Transverse colon (tissue), 4 donors: ENCODE measurements around the gene HES4. TPM values are rescaled to one million over a fixed set of nuclear protein-coding genes. Genes with fewer than 3 reads are reported as not detected.

ENCODE experiments used
- DNase-seq: peaks from one replicate; pipeline ENCODE4 v3.0.0-alpha.2; 2019
- H3K27ac ChIP-seq, 4 donors: fragments of 200-600 bp; sonication (generic); 2 replicates each; pipeline ENCODE4 v1.5.1; 2016 to 2018; ENCODE audit warnings: inconsistent platforms in 4 of 4
- H3K27me3 ChIP-seq: fragments of 200-600 bp; sonication (generic); 2 replicates; pipeline ENCODE4 v1.5.1; 2017; ENCODE audit warnings: inconsistent platforms
- H3K36me3 ChIP-seq, 4 donors: fragments of 200-600 bp; sonication (generic); 2 replicates each; pipeline ENCODE4 v1.5.1; 2017 to 2019; ENCODE audit warnings: inconsistent platforms in 4 of 4
- H3K4me1 ChIP-seq, 4 donors: fragments of 200-600 bp; sonication (generic); 2 replicates each; pipeline ENCODE4 v1.5.1; 2017 to 2020; ENCODE audit warnings: inconsistent platforms in 4 of 4
- H3K4me3 ChIP-seq, 4 donors: fragments of 200-600 bp; sonication (generic); 1 replicate in 1 of 4; 2 replicates in 3 of 4; pipeline versions ENCODE4 v1.5.1 to v1.6.1; 2017 to 2019; ENCODE audit warnings: inconsistent platforms in 4 of 4
- H3K9me3 ChIP-seq, 2 donors: fragments of 200-600 bp; sonication (generic); 2 replicates each; pipeline ENCODE4 v1.5.1; 2017 to 2019; ENCODE audit warnings: inconsistent platforms in 2 of 2
- CTCF ChIP-seq, 5 experiments: fragments of 200-600 bp in 3 of 5; fragments of 450-650 bp in 2 of 5; sonication (generic) in 3 of 5; IDR thresholded peaks; 1 replicate in 2 of 5; 2 replicates in 3 of 5; pipeline ENCODE4 v1.5.1; 2016 to 2017; ENCODE audit warnings: antibody characterized with exemption in 5 of 5, inconsistent platforms in 3 of 5, mild to moderate bottlenecking in 2 of 5, moderate library complexity in 1 of 5
- EP300 ChIP-seq: sonication (generic); formaldehyde crosslinking; IDR thresholded peaks from one replicate; pipeline ENCODE4 v1.6.1; 2017; ENCODE audit warnings: antibody characterized with exemption, low read depth
- POLR2A ChIP-seq: fragments of 450-650 bp; IDR thresholded peaks from one replicate; pipeline ENCODE4 v1.6.1; 2016; ENCODE audit warnings: antibody characterized with exemption, mild to moderate bottlenecking, moderate library complexity
- POLR2AphosphoS5 ChIP-seq, 3 donors: sonication (generic); formaldehyde crosslinking; IDR thresholded peaks; one replicate each; pipeline ENCODE4 v1.6.1; 2016; ENCODE audit warnings: antibody characterized with exemption in 3 of 3
- WGBS, 2 donors: methylation state at CpG; one replicate each; pipeline ENCODE4 v1.1.5; 2018; ENCODE audit warnings: low coverage in 1 of 2; 5-methylcytosine and 5-hydroxymethylcytosine counted together
- in situ Hi-C, 4 donors: fragments of 200-750 bp; cut with MboI; loops; one replicate each; pipeline versions ENCODE4 v1.15.0 to v1.15.1; 2017; ENCODE audit warnings: low sequenced_read_pairs in 3 of 4, low pct_ligation_motif_present in 1 of 4, low pct_unique_long_range_greater_than_20kb in 1 of 4
- intact Hi-C: fragments of 100-400 bp; cut with DNase I; formaldehyde crosslinking; loops from one replicate; pipeline ENCODE4 v1.15.1; 2023; ENCODE audit warnings: low total_unique reads
- small RNA-seq, 4 donors: library from RNA; depleted of rRNA; stranded (forward); fragments of <200 nt; gene quantifications; one replicate each; pipeline ENCODE3, GENCODE V24; 2016
- total RNA-seq, 4 donors: library from RNA; depleted of rRNA; stranded (reverse); fragments of >200 nt; gene quantifications; one replicate each; pipeline ENCODE4 v1.1.0, GENCODE V29; 2016

The HES4 gene
- total RNA-seq, 4 donors from 2014 or later, result 10.8 to 140 (median 15.7) TPM

- in situ Hi-C loops (no loop called here), intact Hi-C loops (no loop called here)
- Histone ChIP-seq H3K27ac (no peak overlapping the region), H3K4me1 (no peaks in the 10 kb centered on the region), H3K9me3 (no peaks in the 10 kb centered on the region), H3K36me3 (peaks cover 0 to 46% (median 16%) of the 10 kb centered on the region in 4 donors), H3K27me3 (no peaks in the 10 kb centered on the region), H3K4me3 (no peak overlapping the region)
- no peak for TF ChIP-seq CTCF (IDR thresholded peaks at IDR 0.05)
- no peak for TF ChIP-seq POLR2AphosphoS5 (IDR thresholded peaks at IDR 0.05)
- no peak for TF ChIP-seq POLR2A
- no peak for TF ChIP-seq EP300
- no peak for DNase-seq
- 89 to 90% methylated on average over 3 to 23 of the region's 23 CpGs for WGBS, 2 donors
Measured at GRCh38 chr1:950881-951280, 49.0 kb downstream of the HES4 start.

DNA sequence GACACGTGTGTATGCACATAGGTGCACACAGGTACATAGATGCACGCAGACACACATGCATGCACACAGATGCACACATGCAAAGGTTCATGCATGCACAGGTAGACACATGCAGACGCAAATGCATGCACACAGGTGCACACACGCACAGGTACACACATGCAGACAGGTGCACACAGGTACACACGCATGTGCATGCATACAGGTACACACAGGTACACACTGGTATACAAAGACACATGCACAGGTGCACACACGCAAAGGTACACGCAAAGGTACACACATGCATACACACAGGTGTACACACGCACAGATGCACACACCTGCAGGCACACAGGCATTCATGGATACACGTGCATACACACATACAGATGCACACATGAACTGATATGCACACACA is 49.6 kb downstream of the HES4 start:
- WGBS, 2 donors, result 93 to 100% methylated on average over 7 to 9 of the region's 9 CpGs
- intact Hi-C loops, result no loop called here
- Histone ChIP-seq H3K4me1 (no peaks in the 10 kb centered on the region), H3K4me3 (no peak overlapping the region), H3K27ac (no peak overlapping the region), H3K9me3 (no peaks in the 10 kb centered on the region), H3K27me3 (no peaks in the 10 kb centered on the region), H3K36me3 (peaks cover 0 to 41% (median 15%) of the 10 kb centered on the region in 4 donors)
- in situ Hi-C loops, result no loop called here
- DNase-seq, result no peak
- TF ChIP-seq POLR2AphosphoS5 (IDR thresholded peaks at IDR 0.05) (no peak), CTCF (IDR thresholded peaks at IDR 0.05) (no peak), EP300 (no peak), POLR2A (no peak)

Small RNAs within 50 kb of the gene (small RNA-seq; reads per million reads assigned to genes)
- 0 reads per million in 4 donors for gene AL645608.3

Other genes with a start within 250 kb of the HES4 start
- 10 to 100 TPM in 1 of 4 donors, 1 to 10 TPM in 2, not detected in 1; 2.2 to 26.9 (median 3.0) TPM for gene SAMD11, start 76.2 kb downstream of the HES4 start, total RNA-seq
- 10 to 100 TPM; 17.6 to 50.4 (median 31.6) TPM for gene NOC2L, start 40.8 kb downstream of the HES4 start, total RNA-seq
- 10 to 100 TPM; 10.8 to 26.1 (median 11.4) TPM for gene KLHL17, start 39.5 kb downstream of the HES4 start, total RNA-seq
- gene PLEKHN1, start 33.6 kb downstream of the HES4 start, total RNA-seq, result 1 to 10 TPM in 1 of 4 donors, under 1 TPM in 1, not detected in 2; 0.14 to 1.4 TPM
- under 1 TPM in 1 of 4 donors, not detected in 3; 0.14 TPM for gene PERM1, start 18.0 kb downstream of the HES4 start, total RNA-seq
- gene ISG15, start 13.4 kb upstream of the HES4 start, total RNA-seq, result 10 to 100 TPM in 3 of 4 donors, not detected in 1; 36.0 to 70.6 (median 40.8) TPM
- 100 to 1,000 TPM in 1 of 4 donors, 10 to 100 TPM in 3; 25.4 to 132 (median 44.8) TPM for gene AGRN, start 20.0 kb upstream of the HES4 start, total RNA-seq
- gene RNF223, start 74.2 kb upstream of the HES4 start, total RNA-seq, result 1 to 10 TPM; 3.0 to 7.5 (median 5.0) TPM
- gene C1orf159, start 116.0 kb upstream of the HES4 start, total RNA-seq, result 100 to 1,000 TPM in 1 of 4 donors, 10 to 100 TPM in 3; 23.6 to 108 (median 47.3) TPM
- gene TTLL10, start 173.8 kb upstream of the HES4 start, total RNA-seq, result under 1 TPM in 2 of 4 donors, not detected in 2; 0.40 to 0.48 TPM
- 1 to 10 TPM in 2 of 4 donors, not detected in 2; 3.3 to 7.9 TPM for gene TNFRSF18, start 206.5 kb upstream of the HES4 start, total RNA-seq
- 1 to 10 TPM in 1 of 4 donors, under 1 TPM in 1, not detected in 2; 0.55 to 4.8 TPM for gene TNFRSF4, start 214.1 kb upstream of the HES4 start, total RNA-seq
- gene SDF4, start 231.9 kb upstream of the HES4 start, total RNA-seq, result 100 to 1,000 TPM; 153 to 267 (median 226) TPM
- gene B3GALT6, start 232.1 kb upstream of the HES4 start, total RNA-seq, result 10 to 100 TPM in 3 of 4 donors, 1 to 10 TPM in 1; 8.5 to 24.9 (median 12.2) TPM
- gene C1QTNF12, start 246.6 kb upstream of the HES4 start, total RNA-seq, result 10 to 100 TPM in 3 of 4 donors, not detected in 1; 11.9 to 52.8 (median 15.7) TPM